ENCODE measurements around the gene GDPD4.

Gene GDPD4

DNA sequence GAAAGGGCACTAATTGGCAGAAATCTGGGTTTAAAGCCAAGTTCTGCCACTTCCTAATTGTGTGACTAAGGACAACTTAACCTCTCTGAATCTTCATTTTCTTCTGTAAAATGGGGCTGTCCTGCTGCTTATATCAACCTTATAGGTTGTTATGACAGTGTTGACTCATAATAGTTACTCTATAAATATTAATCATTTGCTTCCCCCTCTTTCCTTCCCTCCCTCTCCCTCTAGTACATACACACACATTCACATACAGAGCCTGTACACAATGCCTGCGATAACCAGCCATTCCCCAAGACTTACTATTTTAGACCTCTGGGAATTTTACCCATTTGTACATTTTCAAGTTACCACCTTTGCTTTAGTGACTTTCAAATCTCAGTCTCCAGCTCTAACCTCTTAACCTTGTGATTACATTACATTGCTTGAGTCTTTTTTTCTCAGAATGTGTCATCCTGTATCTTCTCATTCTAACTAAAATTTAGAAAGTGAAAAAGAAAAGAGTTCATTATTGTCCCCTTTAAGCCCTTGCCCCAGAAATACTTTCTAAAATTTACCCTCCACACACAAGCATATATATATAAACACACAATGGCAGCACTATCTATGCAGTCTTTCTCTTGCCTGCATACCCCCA, 31.9 kb downstream of the GDPD4 start:
- H2BK5ac ChIP-seq (ENCODE audit: low read length) = no peak overlapping the region
- H2BK15ac ChIP-seq (ENCODE audit: low read length) = no peak overlapping the region
- H3K27ac ChIP-seq (replicated peaks; ENCODE audit: low read length) = no peak overlapping the region
- H3K27me3 ChIP-seq (ENCODE audit: control insufficient read depth in 3 of 3, insufficient read depth in 3 of 3, low read depth in 1 of 3, low read length in 3 of 3) = peaks cover 0 to 4% (median 0%) of the 10 kb centered on the region in 3 experiments
- no peak overlapping the region for H3K18ac ChIP-seq (ENCODE audit: low read length)
- no peak overlapping the region for H3K14ac ChIP-seq (ENCODE audit: low read length)
- WGBS, 2 donors (ENCODE audit: extremely low coverage in 2 of 2, insufficient read length in 2 of 2, insufficient replicate concordance in 1 of 2) = no CpG with 5 or more reads among the region's 1 CpG
- H4K8ac ChIP-seq (ENCODE audit: low read depth, low read length) = no peak overlapping the region
- no peaks in the 10 kb centered on the region for H3K4me1 ChIP-seq (ENCODE audit: control insufficient read depth in 2 of 2, insufficient read depth in 1 of 2, low read depth in 1 of 2, low read length in 2 of 2)
- H2BK12ac ChIP-seq (ENCODE audit: low read length) = no peak overlapping the region
- no peak overlapping the region for H3K9ac ChIP-seq (ENCODE audit: low read depth, low read length, poor library complexity)
- no peak overlapping the region for H3K23ac ChIP-seq (ENCODE audit: low read depth, low read length, poor library complexity)
- H3K4me3 ChIP-seq (ENCODE audit: low read length in 2 of 2) = no peak overlapping the region
- no peak overlapping the region for H2BK120ac ChIP-seq (ENCODE audit: low read depth, low read length)
- no peak for DNase-seq (ENCODE audit: low spot score)
- H3K36me3 ChIP-seq (replicated peaks in 1 of 2; ENCODE audit: control insufficient read depth in 2 of 2, insufficient read depth in 2 of 2, low read length in 2 of 2) = no peaks in the 10 kb centered on the region
- H2AK5ac ChIP-seq (ENCODE audit: low read depth, low read length) = no peak overlapping the region
- H3K9me3 ChIP-seq (replicated peaks in 1 of 2; ENCODE audit: control insufficient read depth in 2 of 2, insufficient read depth in 1 of 2, low read depth in 1 of 2, low read length in 2 of 2) = no peaks in the 10 kb centered on the region
- H4K91ac ChIP-seq (ENCODE audit: low read depth, low read length, poor library complexity) = no peak overlapping the region
- no peak overlapping the region for H3K4me2 ChIP-seq (ENCODE audit: insufficient read depth, low read length, poor library complexity, severe bottlenecking)
- no peak overlapping the region for H2AFZ ChIP-seq (ENCODE audit: low read length)
- no peak overlapping the region for H3K4ac ChIP-seq (ENCODE audit: low read length)
- H3K79me1 ChIP-seq (ENCODE audit: low read depth, low read length) = no peaks in the 10 kb centered on the region

DNA sequence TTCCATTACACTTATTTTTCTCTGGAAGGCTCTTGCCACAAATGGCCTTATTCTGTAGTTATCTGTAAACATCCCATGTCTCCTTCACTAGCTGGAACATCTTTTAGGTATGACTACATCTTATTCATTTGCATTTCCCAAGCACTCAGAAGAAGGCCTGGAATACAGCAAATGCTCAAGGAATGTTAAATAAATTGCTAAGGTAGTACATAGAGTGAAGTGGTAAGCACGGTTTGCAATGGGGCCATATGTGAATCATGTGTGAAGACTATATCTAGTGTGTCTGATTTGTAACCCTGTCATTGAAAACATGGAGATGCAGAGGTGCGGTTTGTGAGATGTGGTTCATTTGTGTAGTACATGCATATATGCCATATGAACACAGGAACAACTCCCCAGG, 33.5 kb downstream of the GDPD4 start:
- no peaks in the 10 kb centered on the region for H3K4me1 ChIP-seq (ENCODE audit: control insufficient read depth in 2 of 2, insufficient read depth in 1 of 2, low read depth in 1 of 2, low read length in 2 of 2)
- H3K4me3 ChIP-seq (ENCODE audit: low read length in 2 of 2) = no peak overlapping the region
- DNase-seq (ENCODE audit: low spot score) = no peak
- no peak overlapping the region for H3K4ac ChIP-seq (ENCODE audit: low read length)
- no CpG with 5 or more reads among the region's 2 CpGs for WGBS, 2 donors (ENCODE audit: extremely low coverage in 2 of 2, insufficient read length in 2 of 2, insufficient replicate concordance in 1 of 2)
- H3K9ac ChIP-seq (ENCODE audit: low read depth, low read length, poor library complexity) = no peak overlapping the region
- H3K23ac ChIP-seq (ENCODE audit: low read depth, low read length, poor library complexity) = no peak overlapping the region
- H3K14ac ChIP-seq (ENCODE audit: low read length) = no peak overlapping the region
- H3K36me3 ChIP-seq (replicated peaks in 1 of 2; ENCODE audit: control insufficient read depth in 2 of 2, insufficient read depth in 2 of 2, low read length in 2 of 2) = no peaks in the 10 kb centered on the region
- H2BK120ac ChIP-seq (ENCODE audit: low read depth, low read length) = no peak overlapping the region
- no peaks in the 10 kb centered on the region for H3K27me3 ChIP-seq (ENCODE audit: control insufficient read depth in 3 of 3, insufficient read depth in 3 of 3, low read depth in 1 of 3, low read length in 3 of 3)
- no peak overlapping the region for H3K27ac ChIP-seq (replicated peaks; ENCODE audit: low read length)
- H2AK5ac ChIP-seq (ENCODE audit: low read depth, low read length) = no peak overlapping the region
- no peak overlapping the region for H4K8ac ChIP-seq (ENCODE audit: low read depth, low read length)
- no peak overlapping the region for H2AFZ ChIP-seq (ENCODE audit: low read length)
- no peaks in the 10 kb centered on the region for H3K79me1 ChIP-seq (ENCODE audit: low read depth, low read length)
- H4K91ac ChIP-seq (ENCODE audit: low read depth, low read length, poor library complexity) = no peak overlapping the region
- H3K18ac ChIP-seq (ENCODE audit: low read length) = no peak overlapping the region
- no peak overlapping the region for H2BK5ac ChIP-seq (ENCODE audit: low read length)
- no peak overlapping the region for H3K4me2 ChIP-seq (ENCODE audit: insufficient read depth, low read length, poor library complexity, severe bottlenecking)
- no peak overlapping the region for H2BK12ac ChIP-seq (ENCODE audit: low read length)
- H2BK15ac ChIP-seq (ENCODE audit: low read length) = no peak overlapping the region
- no peaks in the 10 kb centered on the region for H3K9me3 ChIP-seq (replicated peaks in 1 of 2; ENCODE audit: control insufficient read depth in 2 of 2, insufficient read depth in 1 of 2, low read depth in 1 of 2, low read length in 2 of 2)

DNA sequence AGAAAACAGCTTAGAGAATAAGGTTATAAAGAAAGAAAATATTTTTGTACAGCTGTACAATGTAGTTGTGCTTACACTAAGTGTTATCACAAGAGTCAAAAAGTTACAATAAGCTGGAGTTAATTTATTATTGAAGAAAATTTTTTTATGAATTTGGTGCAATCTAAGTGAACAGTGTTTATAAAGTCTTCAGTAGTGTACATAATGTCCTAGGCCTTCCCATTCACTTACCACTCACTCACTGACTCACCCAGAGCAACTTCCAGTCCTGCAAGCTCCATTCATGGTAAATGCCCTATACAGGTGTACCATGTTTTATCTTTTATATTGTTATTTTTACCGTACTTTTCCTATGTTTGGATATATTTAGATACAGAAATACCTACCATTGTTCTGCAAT, 34.7 kb downstream of the GDPD4 start:
- no peak overlapping the region for H2AFZ ChIP-seq (ENCODE audit: low read length)
- H3K18ac ChIP-seq (ENCODE audit: low read length) = no peak overlapping the region
- no peak overlapping the region for H2BK5ac ChIP-seq (ENCODE audit: low read length)
- H3K79me1 ChIP-seq (ENCODE audit: low read depth, low read length) = no peaks in the 10 kb centered on the region
- H3K9ac ChIP-seq (ENCODE audit: low read depth, low read length, poor library complexity) = no peak overlapping the region
- H3K4ac ChIP-seq (ENCODE audit: low read length) = no peak overlapping the region
- H3K27ac ChIP-seq (replicated peaks; ENCODE audit: low read length) = no peak overlapping the region
- H3K23ac ChIP-seq (ENCODE audit: low read depth, low read length, poor library complexity) = no peak overlapping the region
- no peak overlapping the region for H2AK5ac ChIP-seq (ENCODE audit: low read depth, low read length)
- no peaks in the 10 kb centered on the region for H3K9me3 ChIP-seq (replicated peaks in 1 of 2; ENCODE audit: control insufficient read depth in 2 of 2, insufficient read depth in 1 of 2, low read depth in 1 of 2, low read length in 2 of 2)
- H3K36me3 ChIP-seq (replicated peaks in 1 of 2; ENCODE audit: control insufficient read depth in 2 of 2, insufficient read depth in 2 of 2, low read length in 2 of 2) = no peaks in the 10 kb centered on the region
- no CpG with 5 or more reads among the region's 1 CpG for WGBS, 2 donors (ENCODE audit: extremely low coverage in 2 of 2, insufficient read length in 2 of 2, insufficient replicate concordance in 1 of 2)
- no peak overlapping the region for H3K4me3 ChIP-seq (ENCODE audit: low read length in 2 of 2)
- H4K91ac ChIP-seq (ENCODE audit: low read depth, low read length, poor library complexity) = no peak overlapping the region
- DNase-seq (ENCODE audit: low spot score) = no peak
- no peak overlapping the region for H2BK15ac ChIP-seq (ENCODE audit: low read length)
- no peak overlapping the region for H4K8ac ChIP-seq (ENCODE audit: low read depth, low read length)
- H3K14ac ChIP-seq (ENCODE audit: low read length) = no peak overlapping the region
- no peak overlapping the region for H3K4me2 ChIP-seq (ENCODE audit: insufficient read depth, low read length, poor library complexity, severe bottlenecking)
- H2BK120ac ChIP-seq (ENCODE audit: low read depth, low read length) = no peak overlapping the region
- no peaks in the 10 kb centered on the region for H3K27me3 ChIP-seq (ENCODE audit: control insufficient read depth in 3 of 3, insufficient read depth in 3 of 3, low read depth in 1 of 3, low read length in 3 of 3)
- H2BK12ac ChIP-seq (ENCODE audit: low read length) = no peak overlapping the region
- no peaks in the 10 kb centered on the region for H3K4me1 ChIP-seq (ENCODE audit: control insufficient read depth in 2 of 2, insufficient read depth in 1 of 2, low read depth in 1 of 2, low read length in 2 of 2)

DNA sequence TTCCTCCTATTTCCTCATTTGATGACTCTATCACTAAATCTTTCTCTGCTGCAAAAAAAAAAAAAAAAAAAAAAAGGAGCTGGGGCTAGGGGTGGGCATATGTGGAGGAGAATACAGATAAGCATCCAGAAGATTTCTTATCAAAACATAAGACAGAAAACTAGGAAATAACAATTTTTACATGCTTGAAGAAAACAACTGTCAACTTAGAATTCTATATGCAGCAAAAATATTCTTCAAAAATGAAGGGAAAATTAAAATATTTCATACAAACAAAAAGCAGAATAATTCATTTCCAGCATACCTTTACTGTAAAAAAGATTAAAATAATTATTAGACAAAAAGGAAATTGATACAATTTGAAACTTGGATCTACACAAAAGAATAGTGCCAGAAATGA, 38.7 kb downstream of the GDPD4 start:
- Histone ChIP-seq H3K4ac (ENCODE audit: low read length) (no peak overlapping the region), H3K27ac (replicated peaks; ENCODE audit: low read length) (no peak overlapping the region), H3K23ac (ENCODE audit: low read depth, low read length, poor library complexity) (no peak overlapping the region), H4K91ac (ENCODE audit: low read depth, low read length, poor library complexity) (no peak overlapping the region), H3K4me1 (ENCODE audit: control insufficient read depth in 2 of 2, insufficient read depth in 1 of 2, low read depth in 1 of 2, low read length in 2 of 2) (no peaks in the 10 kb centered on the region), H4K8ac (ENCODE audit: low read depth, low read length) (no peak overlapping the region), H2BK120ac (ENCODE audit: low read depth, low read length) (no peak overlapping the region), H3K9me3 (replicated peaks in 1 of 2; ENCODE audit: control insufficient read depth in 2 of 2, insufficient read depth in 1 of 2, low read depth in 1 of 2, low read length in 2 of 2) (no peaks in the 10 kb centered on the region), H3K4me3 (ENCODE audit: low read length in 2 of 2) (no peak overlapping the region), H3K18ac (ENCODE audit: low read length) (no peak overlapping the region), H3K9ac (ENCODE audit: low read depth, low read length, poor library complexity) (no peak overlapping the region), H3K36me3 (replicated peaks in 1 of 2; ENCODE audit: control insufficient read depth in 2 of 2, insufficient read depth in 2 of 2, low read length in 2 of 2) (no peaks in the 10 kb centered on the region), H3K79me1 (ENCODE audit: low read depth, low read length) (no peaks in the 10 kb centered on the region), H2BK15ac (ENCODE audit: low read length) (no peak overlapping the region), H2AK5ac (ENCODE audit: low read depth, low read length) (no peak overlapping the region), H2BK12ac (ENCODE audit: low read length) (no peak overlapping the region), H3K4me2 (ENCODE audit: insufficient read depth, low read length, poor library complexity, severe bottlenecking) (no peak overlapping the region), H3K27me3 (ENCODE audit: control insufficient read depth in 3 of 3, insufficient read depth in 3 of 3, low read depth in 1 of 3, low read length in 3 of 3) (no peaks in the 10 kb centered on the region), H2BK5ac (ENCODE audit: low read length) (no peak overlapping the region), H3K14ac (ENCODE audit: low read length) (no peak overlapping the region), H2AFZ (ENCODE audit: low read length) (no peak overlapping the region)
- DNase-seq (ENCODE audit: low spot score) = no peak
